GM18511 (cell line): ENCODE measurements around the gene CCDC51.

Experiments used
- ATAC-seq: cut with Tn5 transposase; IDR thresholded peaks from one replicate; pipeline ENCODE4 v1.9.1; 2021; ENCODE audit warnings: mild to moderate bottlenecking, moderate library complexity; ENCODE audit not compliant: unreplicated experiment

Gene CCDC51

GRCh38 chr3:48422272-48422671 is 17.6 kb downstream of the CCDC51 start:
- no peak for ATAC-seq

GRCh38 chr3:48420561-48420960 is 19.4 kb downstream of the CCDC51 start:
- ATAC-seq: no peak

- no peak for ATAC-seq
These were observed 20.3 kb downstream of the CCDC51 start for GRCh38 chr3:48419597-48419996.

GRCh38 chr3:48419149-48419548 is 20.8 kb downstream of the CCDC51 start:
- ATAC-seq: no peak

GRCh38 chr3:48418651-48419050 is 21.3 kb downstream of the CCDC51 start:
- ATAC-seq: no peak

GRCh38 chr3:48418140-48418539 is 21.8 kb downstream of the CCDC51 start:
- no peak for ATAC-seq

GRCh38 chr3:48417529-48418108 is 22.3 kb downstream of the CCDC51 start:
- ATAC-seq: no peak

- ATAC-seq: no peak
These were observed 23.4 kb downstream of the CCDC51 start for GRCh38 chr3:48416546-48416945.

- ATAC-seq: no peak
These were observed 23.8 kb downstream of the CCDC51 start for GRCh38 chr3:48416091-48416505.

GRCh38 chr3:48415251-48415953 is 24.5 kb downstream of the CCDC51 start:
- no peak for ATAC-seq

GRCh38 chr3:48414376-48415250 is 25.3 kb downstream of the CCDC51 start:
- no peak for ATAC-seq

- ATAC-seq: no peak
These were observed 26.3 kb downstream of the CCDC51 start for GRCh38 chr3:48413611-48414010.

- ATAC-seq: no peak
These were observed 26.8 kb downstream of the CCDC51 start for GRCh38 chr3:48413086-48413485.

- ATAC-seq: no peak
These were observed 27.4 kb downstream of the CCDC51 start for GRCh38 chr3:48412375-48413001.

GRCh38 chr3:48411606-48412374 is 28.1 kb downstream of the CCDC51 start:
- no peak for ATAC-seq

GRCh38 chr3:48411041-48411588 is 28.8 kb downstream of the CCDC51 start:
- ATAC-seq: no peak

- ATAC-seq: no peak
These were observed 29.5 kb downstream of the CCDC51 start for GRCh38 chr3:48410205-48411040.

GRCh38 chr3:48409291-48410201 is 30.4 kb downstream of the CCDC51 start:
- no peak for ATAC-seq
